Ammon's horn (tissue), 1 donor: ENCODE measurements around the gene IL17RD.

Source experiments
- DNase-seq: peaks from one replicate; pipeline ENCODE4 v3.0.0-alpha.2; 2016; ENCODE audit warnings: low spot score

The IL17RD gene

GRCh38 chr3:57164657-57165573 is at the start of gene IL17RD:
Gene IL17RD (minus strand): TSS chr3:57165353. CDS start chr3:57165286, 67 bp downstream.
- peak; percentile 84 for DNase-seq

DNA sequence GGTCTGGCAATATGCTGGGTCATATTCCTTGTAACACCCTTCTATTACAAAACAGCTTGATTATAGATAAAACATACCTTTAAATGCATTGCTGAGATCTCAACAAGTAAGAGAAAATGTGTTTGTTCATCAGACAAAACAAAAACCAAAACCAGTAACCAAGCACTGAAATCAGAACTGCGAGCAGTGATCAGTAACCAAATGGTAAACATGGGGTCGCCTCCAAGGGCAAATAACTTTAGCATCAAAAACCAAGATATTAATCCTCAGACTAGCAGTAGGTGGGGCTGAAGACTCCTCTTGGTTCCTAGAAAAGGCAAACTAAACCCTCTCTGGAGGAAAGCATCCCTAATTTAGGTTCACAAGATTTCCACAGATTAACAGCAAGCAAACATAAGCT is 41.3 kb upstream of the IL17RD start:
- no peak for DNase-seq

DNA sequence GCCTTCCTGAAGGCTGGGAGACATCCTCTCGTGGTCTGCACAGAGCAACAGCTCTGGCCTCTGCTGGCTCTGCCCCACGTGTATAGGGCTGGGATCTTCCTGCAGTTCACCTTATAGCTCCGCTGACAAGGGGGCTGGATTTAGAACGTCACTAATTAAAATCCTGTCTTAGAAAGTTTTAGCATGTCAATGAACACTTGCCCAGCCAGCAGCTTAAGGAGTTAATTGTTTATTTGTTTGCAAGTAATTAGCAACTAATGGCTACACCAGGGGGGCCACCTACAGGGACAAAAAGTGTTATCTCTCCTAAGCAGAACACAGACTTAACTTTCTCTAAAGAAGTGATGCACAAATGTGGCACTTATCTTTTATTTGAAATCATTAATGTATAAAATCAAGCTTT is 34.7 kb upstream of the IL17RD start, which contains the start of gene HESX1:
Gene HESX1 (minus strand): TSS at position 84 of the 403 bp plus-strand sequence. CDS start 60 bp downstream, at position 24.
- no peak for DNase-seq

DNA sequence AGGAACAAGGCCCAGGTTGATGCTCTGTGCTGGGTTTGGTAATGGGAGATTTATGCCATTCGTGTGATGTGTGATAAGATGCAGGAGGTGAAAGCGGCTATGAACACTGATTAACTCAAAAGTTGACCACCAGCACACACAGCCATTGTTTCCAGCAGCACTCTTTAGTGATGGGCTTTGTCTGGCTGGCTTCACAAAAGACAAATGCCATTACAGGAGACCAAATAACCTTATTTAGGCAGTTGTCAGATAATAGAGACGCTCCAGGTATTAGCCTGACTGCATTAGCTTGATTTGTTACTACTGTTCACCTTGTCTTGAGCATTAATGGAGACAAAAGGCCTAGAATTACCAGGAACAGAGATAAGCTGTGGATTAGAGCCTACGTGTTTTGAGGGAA is 29.5 kb upstream of the IL17RD start:
- no peak for DNase-seq

GRCh38 chr3:57192028-57192427 is 26.9 kb upstream of the IL17RD start:
- DNase-seq = no peak

- DNase-seq = no peak
These were observed 19.4 kb upstream of the IL17RD start for GRCh38 chr3:57184526-57184925.

- DNase-seq = peak; percentile 14
These were observed 14.6 kb upstream of the IL17RD start for GRCh38 chr3:57179580-57180410.

GRCh38 chr3:57176045-57176444 is 10.9 kb upstream of the IL17RD start:
- no peak for DNase-seq

DNA sequence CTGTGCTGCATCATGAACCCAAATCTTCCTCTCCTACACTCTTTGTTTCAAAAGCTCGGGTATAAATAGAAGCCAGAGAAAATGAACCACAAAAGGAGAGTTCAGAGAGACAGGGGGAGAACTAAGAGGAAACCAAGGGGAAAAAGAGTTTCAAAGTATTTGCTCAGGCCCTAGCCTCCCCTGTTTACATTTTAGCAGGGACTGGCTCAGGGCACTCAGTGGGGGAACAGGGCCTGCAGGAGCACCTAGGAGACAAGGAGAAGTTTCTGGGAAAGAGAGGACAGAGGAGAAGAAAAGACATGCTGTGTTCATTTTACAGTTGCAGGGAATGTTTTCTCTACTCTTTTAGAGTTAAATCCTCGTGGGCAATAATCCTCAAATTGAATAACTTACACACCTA is 8.5 kb upstream of the IL17RD start:
- DNase-seq = no peak

DNA sequence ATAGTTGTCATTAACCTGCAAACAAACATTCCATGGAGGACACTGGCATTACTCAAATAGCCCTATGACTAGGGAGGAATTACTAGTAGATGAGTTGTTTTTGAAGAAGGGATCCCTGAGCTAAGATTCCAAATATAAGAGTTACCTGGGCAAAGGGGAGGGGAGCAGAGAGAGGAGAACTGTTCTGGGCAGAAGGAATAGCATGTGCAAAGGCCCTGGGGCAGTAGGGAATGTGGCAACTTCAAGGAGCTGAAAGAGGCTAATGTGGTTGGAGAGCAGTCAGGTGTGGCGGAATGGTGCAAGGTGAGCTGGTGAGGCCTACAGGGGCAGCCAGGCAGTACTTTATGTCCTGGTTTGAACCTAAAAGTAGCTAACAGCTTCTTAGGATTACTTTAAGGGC is 5.8 kb upstream of the IL17RD start:
- no peak for DNase-seq

- peak; percentile 85 for DNase-seq
These were observed 4.9 kb upstream of the IL17RD start for GRCh38 chr3:57169872-57170623.

DNA sequence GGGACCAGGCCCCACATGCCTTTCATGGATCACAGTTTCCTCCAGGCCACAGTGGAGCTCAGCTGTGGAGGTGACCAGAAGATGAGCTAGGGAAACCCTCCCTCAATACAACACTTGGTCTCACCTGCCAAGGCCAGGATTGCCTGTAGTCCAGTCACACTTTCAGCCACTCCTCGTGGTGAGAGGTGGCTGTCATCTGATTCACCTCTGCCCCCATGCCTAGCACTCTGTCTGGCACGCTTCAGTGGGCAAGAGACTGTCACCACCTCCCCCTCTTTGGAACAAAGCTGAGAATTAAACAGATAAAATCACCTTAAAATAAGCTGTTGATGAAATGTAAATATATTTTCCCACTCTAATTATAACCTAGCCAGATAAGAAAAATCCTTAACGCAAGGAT is 4.0 kb upstream of the IL17RD start:
- DNase-seq = no peak

- DNase-seq = peak; percentile 40
These were observed 3.0 kb upstream of the IL17RD start for GRCh38 chr3:57168151-57168550.

GRCh38 chr3:57166660-57167059 is 1.5 kb upstream of the IL17RD start:
- DNase-seq = no peak

DNA sequence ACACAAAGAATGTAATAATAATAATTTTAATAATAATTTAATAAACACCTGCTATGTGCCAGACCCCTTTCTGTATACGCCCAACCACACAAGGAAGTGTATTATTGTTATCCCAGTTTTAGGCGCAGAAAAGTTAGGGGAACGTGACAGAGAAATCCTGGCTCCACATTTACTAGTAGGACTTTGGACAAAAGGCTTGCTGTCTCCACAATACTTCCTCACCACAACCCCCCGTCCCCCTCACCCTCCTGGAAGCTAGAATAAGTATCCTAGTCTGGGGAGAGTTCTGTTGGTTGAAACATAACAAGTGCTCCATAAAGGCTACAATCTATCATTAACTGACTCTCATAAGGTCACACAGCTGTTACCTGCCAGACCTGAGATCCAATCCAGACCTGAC is 488 bp upstream of the IL17RD start:
- no peak for DNase-seq

DNA sequence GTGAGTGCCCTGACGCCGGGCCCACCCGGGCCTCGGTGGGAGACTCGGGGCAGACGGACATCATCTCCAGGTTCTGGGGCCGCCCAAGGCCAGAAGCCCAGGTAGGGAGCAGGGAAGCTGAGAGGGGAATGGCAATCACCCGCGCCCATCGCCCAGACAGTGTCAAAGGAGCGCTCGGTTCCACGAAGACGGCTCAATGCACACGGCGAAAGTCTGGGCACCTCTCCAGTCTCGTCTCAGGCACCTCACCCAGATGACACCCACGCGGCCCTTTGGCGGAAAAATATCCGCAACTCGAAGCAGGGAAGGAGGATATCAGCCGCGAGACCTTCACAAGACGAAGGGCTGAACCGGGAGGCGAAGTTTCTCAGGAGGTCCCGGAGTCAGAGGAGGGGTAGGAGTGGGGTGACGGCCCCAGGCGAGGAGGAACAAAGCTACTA is 916 bp downstream of the IL17RD start:
- DNase-seq = peak; percentile 10

GRCh38 chr3:57163751-57164150 is 1.4 kb downstream of the IL17RD start:
- no peak for DNase-seq

DNA sequence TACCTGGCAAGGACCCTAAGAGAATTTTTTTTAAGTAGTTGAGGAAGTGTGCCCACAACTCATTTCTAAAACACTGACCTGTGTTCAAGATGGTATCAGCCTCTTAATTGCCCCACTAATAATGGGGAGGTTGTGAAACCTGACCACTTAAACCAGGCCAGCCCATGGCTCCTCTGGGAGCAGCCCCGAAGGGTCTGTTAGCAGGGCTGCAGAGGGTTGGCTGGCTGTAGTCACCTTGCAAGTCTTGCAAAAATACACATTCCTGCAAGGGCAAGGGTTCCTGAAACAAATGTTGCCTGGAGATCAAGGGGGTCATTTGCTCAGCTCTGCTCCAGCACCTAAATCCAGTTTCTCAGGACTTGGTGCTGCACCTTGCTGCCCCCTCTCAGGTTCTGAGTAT is 3.2 kb downstream of the IL17RD start:
- DNase-seq = no peak

DNA sequence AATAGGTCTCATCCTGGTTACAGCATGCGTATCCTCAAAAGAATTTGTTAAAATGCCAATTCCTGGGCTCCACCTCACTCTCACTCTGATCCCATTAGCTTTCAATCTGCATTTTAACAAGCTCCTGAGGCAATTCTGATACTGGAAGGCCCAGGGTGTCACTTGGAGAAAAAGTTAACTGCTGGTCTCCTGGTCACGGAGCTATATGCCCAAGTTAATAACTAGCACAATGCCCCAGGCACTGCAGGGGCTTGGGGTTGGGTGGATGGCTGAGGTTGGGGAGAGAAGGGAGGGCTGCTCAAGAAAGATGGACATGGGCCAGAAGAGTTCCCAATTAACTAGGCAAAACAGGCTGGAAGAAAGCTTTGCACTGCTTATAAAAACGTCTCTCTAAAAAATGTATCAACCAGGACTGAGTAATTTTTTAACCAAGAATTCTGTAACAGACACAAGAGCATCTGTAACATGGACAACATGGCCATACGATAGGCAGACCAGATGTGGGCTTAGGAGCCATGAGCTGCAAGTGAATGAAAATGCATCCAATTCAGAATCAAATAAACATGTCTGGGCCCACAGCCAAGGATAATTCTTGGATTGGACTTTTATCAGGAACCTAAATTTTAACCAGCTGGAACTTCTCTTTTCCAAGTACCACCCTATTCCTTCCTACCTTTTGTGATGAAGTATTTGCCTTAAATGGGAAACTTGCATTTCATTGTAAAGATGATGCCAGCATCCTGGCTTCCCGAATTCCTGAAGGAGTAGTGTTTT is 4.2 kb downstream of the IL17RD start:
- DNase-seq = no peak

GRCh38 chr3:57160076-57160764 is 4.9 kb downstream of the IL17RD start:
- DNase-seq = no peak
